PC-9 (cell line): Measurements from ENCODE around the gene TOPAZ1. TPM values are rescaled to one million over a fixed set of nuclear protein-coding genes. Genes with fewer than 3 reads are reported as not detected.

Experiments
- BruUV-seq: library from RNA; stranded (reverse); fragments of 400-500 nt; replicated peaks from 2 replicates; lab custom pipeline; 2021; lab: Mats Ljungman, UMichigan
- CTCF ChIA-PET: fragments of 300-600 bp; sonication (Branson Sonifier 250); formaldehyde crosslinking; loops from one replicate; lab custom pipeline; 2022; ENCODE audit warnings: antibody characterized with exemption; lab: Charles Lee
- POLR2A ChIA-PET: fragments of 300-600 bp; sonication (Branson Sonifier 250); formaldehyde crosslinking; loops from one replicate; lab custom pipeline; 2022; ENCODE audit warnings: antibody characterized with exemption; ENCODE audit not compliant: unreplicated experiment; lab: Charles Lee
- DNase-seq, 2 experiments: peaks; one replicate each; pipeline versions ENCODE4 v3.0.0 to v3.0.0-alpha.2; 2015 to 2022; ENCODE audit warnings: mixed read lengths in 1 of 2
- H2AFZ ChIP-seq: fragments of 200-600 bp; sonication (generic); 2 replicates; pipeline ENCODE4 v1.8.1; 2017; ENCODE audit warnings: antibody characterized with exemption
- H3F3A ChIP-seq: fragments of 200-600 bp; sonication (generic); 2 replicates; pipeline ENCODE4 v1.8.1; 2017; ENCODE audit warnings: antibody characterized with exemption, mild to moderate bottlenecking, low read depth; ENCODE audit not compliant: insufficient read depth
- H3K27ac ChIP-seq: fragments of 200-600 bp; sonication (generic); 2 replicates; pipeline ENCODE4 v1.6.1; 2016; ENCODE audit warnings: mixed run types
- H3K27me3 ChIP-seq: fragments of 200-600 bp; sonication (generic); 2 replicates; pipeline ENCODE4 v1.6.1; 2016; ENCODE audit warnings: low read depth, mixed run types; ENCODE audit not compliant: insufficient read depth
- H3K36me3 ChIP-seq: fragments of 200-600 bp; sonication (generic); 2 replicates; pipeline ENCODE4 v1.6.1; 2016; ENCODE audit warnings: low read depth, mixed run types
- H3K4me1 ChIP-seq: fragments of 200-600 bp; sonication (generic); replicated peaks from 2 replicates; pipeline ENCODE4 v1.6.1; 2016; ENCODE audit warnings: mixed run types; ENCODE audit not compliant: insufficient read depth
- H3K4me2 ChIP-seq: fragments of 200-600 bp; sonication (generic); 2 replicates; pipeline ENCODE4 v1.6.1; 2017; ENCODE audit warnings: mixed run types
- H3K4me3 ChIP-seq: fragments of 200-600 bp; sonication (generic); 2 replicates; pipeline ENCODE4 v1.6.1; 2016; ENCODE audit warnings: mixed run types
- H3K79me2 ChIP-seq: fragments of 200-600 bp; sonication (generic); 2 replicates; pipeline ENCODE4 v1.6.1; 2017; ENCODE audit warnings: low read depth, mixed run types
- H3K9me2 ChIP-seq: fragments of 200-600 bp; sonication (generic); 2 replicates; pipeline ENCODE4 v1.8.1; 2017; ENCODE audit warnings: mild to moderate bottlenecking; ENCODE audit not compliant: insufficient read depth
- H3K9me3 ChIP-seq: fragments of 200-600 bp; sonication (generic); 2 replicates; pipeline ENCODE4 v1.8.1; 2016; ENCODE audit warnings: low read depth; ENCODE audit not compliant: insufficient read depth
- H4K20me1 ChIP-seq: fragments of 200-600 bp; sonication (generic); 2 replicates; pipeline ENCODE4 v1.8.1; 2017; ENCODE audit not compliant: insufficient read depth
- EZH2 ChIP-seq: fragments of 200-600 bp; sonication (generic); IDR thresholded peaks from 2 replicates; pipeline ENCODE4 v1.8.0; 2017; ENCODE audit warnings: antibody characterized with exemption, low read depth
- intact Hi-C: fragments of 100-400 bp; cut with micrococcal nuclease; formaldehyde crosslinking; loops from one replicate; pipeline ENCODE4 v1.10.0; 2022; ENCODE audit not compliant: unreplicated experiment
- total RNA-seq: library from RNA; stranded (reverse); gene quantifications from 2 replicates; pipeline ENCODE4 v1.2.3, GENCODE V29; 2021
- TF ChIP-seq, protein P1 (sequence below): fragments of 200-600 bp; sonication (generic); conservative IDR thresholded peaks from 2 replicates; pipeline ENCODE4 v1.6.1; 2017; ENCODE audit warnings: mixed run types, antibody characterized with exemption, mild to moderate bottlenecking, moderate library complexity

Gene TOPAZ1
- total RNA-seq, 1 experiment from 2014 or later: not detected

DNA sequence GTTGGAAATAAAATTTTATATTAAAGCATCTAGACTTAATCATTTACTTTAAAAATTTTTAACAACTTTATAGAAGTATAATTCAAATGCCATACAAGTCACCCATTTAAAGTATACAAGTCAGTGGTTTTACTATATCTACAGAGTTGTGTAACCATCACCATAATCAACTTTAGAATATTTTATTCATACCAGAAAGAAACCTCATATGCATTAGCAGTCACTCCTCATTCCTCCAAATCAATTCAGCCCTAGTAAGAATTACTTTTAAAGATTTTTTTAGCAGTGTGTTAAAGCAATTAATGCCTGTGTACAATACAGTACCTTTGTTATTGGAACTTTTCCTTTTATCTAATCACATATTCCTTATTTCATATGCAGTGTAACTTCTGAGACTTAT lies 82.9 kb downstream of the TOPAZ1 start:
- Histone ChIP-seq H2AFZ (no peak overlapping the region), H4K20me1 (no peaks in the 10 kb centered on the region), H3K27ac (no peak overlapping the region), H3K4me2 (no peak overlapping the region), H3K36me3 (no peaks in the 10 kb centered on the region), H3F3A (no peaks in the 10 kb centered on the region), H3K79me2 (no peaks in the 10 kb centered on the region), H3K4me1 (peaks cover 10% of the 10 kb centered on the region; the same call in 1 of the 2 replicates), H3K9me3 (no peaks in the 10 kb centered on the region), H3K4me3 (no peak overlapping the region), H3K9me2 (no peaks in the 10 kb centered on the region), H3K27me3 (no peaks in the 10 kb centered on the region)
- no peak for DNase-seq
- POLR2A ChIA-PET: no interaction called here
- intact Hi-C loops: loop anchor here (5.0 kb wide), 1 partner anchor 403 kb away; the partner anchor contains the start of gene ZNF501
- TF ChIP-seq, protein P1, sequence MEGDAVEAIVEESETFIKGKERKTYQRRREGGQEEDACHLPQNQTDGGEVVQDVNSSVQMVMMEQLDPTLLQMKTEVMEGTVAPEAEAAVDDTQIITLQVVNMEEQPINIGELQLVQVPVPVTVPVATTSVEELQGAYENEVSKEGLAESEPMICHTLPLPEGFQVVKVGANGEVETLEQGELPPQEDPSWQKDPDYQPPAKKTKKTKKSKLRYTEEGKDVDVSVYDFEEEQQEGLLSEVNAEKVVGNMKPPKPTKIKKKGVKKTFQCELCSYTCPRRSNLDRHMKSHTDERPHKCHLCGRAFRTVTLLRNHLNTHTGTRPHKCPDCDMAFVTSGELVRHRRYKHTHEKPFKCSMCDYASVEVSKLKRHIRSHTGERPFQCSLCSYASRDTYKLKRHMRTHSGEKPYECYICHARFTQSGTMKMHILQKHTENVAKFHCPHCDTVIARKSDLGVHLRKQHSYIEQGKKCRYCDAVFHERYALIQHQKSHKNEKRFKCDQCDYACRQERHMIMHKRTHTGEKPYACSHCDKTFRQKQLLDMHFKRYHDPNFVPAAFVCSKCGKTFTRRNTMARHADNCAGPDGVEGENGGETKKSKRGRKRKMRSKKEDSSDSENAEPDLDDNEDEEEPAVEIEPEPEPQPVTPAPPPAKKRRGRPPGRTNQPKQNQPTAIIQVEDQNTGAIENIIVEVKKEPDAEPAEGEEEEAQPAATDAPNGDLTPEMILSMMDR: no peak
- no peak for TF ChIP-seq EZH2
- CTCF ChIA-PET: no interaction called here
- no TSS peak for BruUV-seq

DNA sequence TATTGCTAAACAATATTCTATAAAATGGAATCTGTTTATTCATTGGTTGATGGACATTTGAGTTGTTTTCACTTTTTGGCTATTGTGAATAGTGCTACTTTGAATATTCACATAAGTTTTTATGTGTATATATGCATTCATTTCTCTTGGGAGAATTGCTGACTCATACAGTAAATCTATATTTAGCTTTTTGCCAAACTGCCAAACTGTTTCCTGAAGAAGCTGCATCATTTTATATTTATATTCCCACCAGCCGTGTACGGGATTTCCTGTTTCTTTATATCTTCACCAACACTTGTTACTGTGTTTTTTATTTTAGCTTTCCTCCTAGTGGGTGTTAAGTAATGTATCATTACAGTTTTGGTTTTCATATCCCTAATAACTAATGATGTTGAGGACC lies 84.3 kb downstream of the TOPAZ1 start:
- peaks cover 9% of the 10 kb centered on the region; the same call in 1 of the 2 replicates for H3K4me1 ChIP-seq

DNA sequence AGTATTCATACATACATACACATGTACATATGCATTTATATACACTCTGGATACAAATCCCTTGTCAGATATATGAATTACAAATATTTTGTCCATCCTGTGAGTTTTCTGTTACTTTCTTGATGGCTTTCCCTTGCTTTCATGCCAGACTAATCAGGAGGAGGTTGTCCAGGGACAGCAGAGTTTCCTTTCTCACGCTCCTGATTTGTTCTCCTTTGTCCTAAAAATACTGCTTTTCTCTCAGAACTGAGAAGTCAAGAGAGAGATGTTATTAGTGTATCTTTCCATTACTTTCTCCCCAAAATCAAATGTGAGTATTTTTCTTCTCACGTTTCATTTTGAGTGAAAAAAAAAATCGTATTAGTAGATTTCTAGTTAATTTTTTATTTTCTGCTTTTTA lies 84.8 kb downstream of the TOPAZ1 start:
- no peak overlapping the region for H3K4me2 ChIP-seq
- no peaks in the 10 kb centered on the region for H3K36me3 ChIP-seq
- peaks cover 4% of the 10 kb centered on the region; the same call in 1 of the 2 replicates for H3K4me1 ChIP-seq
- no peak overlapping the region for H2AFZ ChIP-seq
- no peak overlapping the region for H3K27ac ChIP-seq
- H3K9me2 ChIP-seq: no peaks in the 10 kb centered on the region
- H3K27me3 ChIP-seq: no peaks in the 10 kb centered on the region
- ChIA-PET CTCF (no interaction called here), POLR2A (no interaction called here)
- no peaks in the 10 kb centered on the region for H3K9me3 ChIP-seq
- H3K79me2 ChIP-seq: no peaks in the 10 kb centered on the region
- TF ChIP-seq, protein P1: no peak
- no peak for TF ChIP-seq EZH2
- no peak for DNase-seq
- intact Hi-C loops: no loop called here
- BruUV-seq: no TSS peak
- H4K20me1 ChIP-seq: no peaks in the 10 kb centered on the region
- H3K4me3 ChIP-seq: no peak overlapping the region
- H3F3A ChIP-seq: no peaks in the 10 kb centered on the region

More for the DNA sequence above, 84.3 kb downstream of the TOPAZ1 start:
- no peak for DNase-seq
- ChIA-PET CTCF (no interaction called here), POLR2A (no interaction called here)
- no peaks in the 10 kb centered on the region for H3K36me3 ChIP-seq
- H3K9me3 ChIP-seq: no peaks in the 10 kb centered on the region
- H3F3A ChIP-seq: no peaks in the 10 kb centered on the region
- intact Hi-C loops: no loop called here
- BruUV-seq: no TSS peak
- H4K20me1 ChIP-seq: no peaks in the 10 kb centered on the region
- TF ChIP-seq EZH2: no peak
- TF ChIP-seq, protein P1: no peak
- H3K9me2 ChIP-seq: no peaks in the 10 kb centered on the region
- no peak overlapping the region for H3K4me2 ChIP-seq
- H3K27ac ChIP-seq: no peak overlapping the region
- H2AFZ ChIP-seq: no peak overlapping the region
- H3K79me2 ChIP-seq: no peaks in the 10 kb centered on the region
- no peaks in the 10 kb centered on the region for H3K27me3 ChIP-seq
- H3K4me3 ChIP-seq: no peak overlapping the region
